ENCODE measurements around the gene COPS7A. TPM values are rescaled to one million over a fixed set of nuclear protein-coding genes. Genes with fewer than 3 reads are reported as not detected.

Gene COPS7A
- total RNA-seq, 4 donors from 2014 or later, result 46.9 to 74.4 (median 70.0) TPM

- no peak for DNase-seq (ENCODE audit: low spot score in 2 of 2)
- H3K27me3 ChIP-seq, result peaks cover 5 to 73% of the 10 kb centered on the region in 2 donors
- no peak for TF ChIP-seq POLR2A (IDR thresholded peaks at IDR 0.05)
- TF ChIP-seq, protein P1, sequence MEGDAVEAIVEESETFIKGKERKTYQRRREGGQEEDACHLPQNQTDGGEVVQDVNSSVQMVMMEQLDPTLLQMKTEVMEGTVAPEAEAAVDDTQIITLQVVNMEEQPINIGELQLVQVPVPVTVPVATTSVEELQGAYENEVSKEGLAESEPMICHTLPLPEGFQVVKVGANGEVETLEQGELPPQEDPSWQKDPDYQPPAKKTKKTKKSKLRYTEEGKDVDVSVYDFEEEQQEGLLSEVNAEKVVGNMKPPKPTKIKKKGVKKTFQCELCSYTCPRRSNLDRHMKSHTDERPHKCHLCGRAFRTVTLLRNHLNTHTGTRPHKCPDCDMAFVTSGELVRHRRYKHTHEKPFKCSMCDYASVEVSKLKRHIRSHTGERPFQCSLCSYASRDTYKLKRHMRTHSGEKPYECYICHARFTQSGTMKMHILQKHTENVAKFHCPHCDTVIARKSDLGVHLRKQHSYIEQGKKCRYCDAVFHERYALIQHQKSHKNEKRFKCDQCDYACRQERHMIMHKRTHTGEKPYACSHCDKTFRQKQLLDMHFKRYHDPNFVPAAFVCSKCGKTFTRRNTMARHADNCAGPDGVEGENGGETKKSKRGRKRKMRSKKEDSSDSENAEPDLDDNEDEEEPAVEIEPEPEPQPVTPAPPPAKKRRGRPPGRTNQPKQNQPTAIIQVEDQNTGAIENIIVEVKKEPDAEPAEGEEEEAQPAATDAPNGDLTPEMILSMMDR (IDR thresholded peaks at IDR 0.05), result no peak
- no peak for TF ChIP-seq EP300 (IDR thresholded peaks at IDR 0.05)
- WGBS, 2 donors, result 15 to 19% methylated on average over 16 of the region's 16 CpGs
- H3K36me3 ChIP-seq, result no peaks in the 10 kb centered on the region
- H3K4me1 ChIP-seq, result peaks cover 0 to 17% (median 14%) of the 10 kb centered on the region in 4 donors
- H3K9me3 ChIP-seq, result no peaks in the 10 kb centered on the region
- no peak overlapping the region for H3K27ac ChIP-seq
- H3K4me3 ChIP-seq, result peak overlapping the region in 2 of 4 donors; percentile 36 to 51
Measured at GRCh38 chr12:6699259-6699988, 24.4 kb upstream of the COPS7A start.

DNA sequence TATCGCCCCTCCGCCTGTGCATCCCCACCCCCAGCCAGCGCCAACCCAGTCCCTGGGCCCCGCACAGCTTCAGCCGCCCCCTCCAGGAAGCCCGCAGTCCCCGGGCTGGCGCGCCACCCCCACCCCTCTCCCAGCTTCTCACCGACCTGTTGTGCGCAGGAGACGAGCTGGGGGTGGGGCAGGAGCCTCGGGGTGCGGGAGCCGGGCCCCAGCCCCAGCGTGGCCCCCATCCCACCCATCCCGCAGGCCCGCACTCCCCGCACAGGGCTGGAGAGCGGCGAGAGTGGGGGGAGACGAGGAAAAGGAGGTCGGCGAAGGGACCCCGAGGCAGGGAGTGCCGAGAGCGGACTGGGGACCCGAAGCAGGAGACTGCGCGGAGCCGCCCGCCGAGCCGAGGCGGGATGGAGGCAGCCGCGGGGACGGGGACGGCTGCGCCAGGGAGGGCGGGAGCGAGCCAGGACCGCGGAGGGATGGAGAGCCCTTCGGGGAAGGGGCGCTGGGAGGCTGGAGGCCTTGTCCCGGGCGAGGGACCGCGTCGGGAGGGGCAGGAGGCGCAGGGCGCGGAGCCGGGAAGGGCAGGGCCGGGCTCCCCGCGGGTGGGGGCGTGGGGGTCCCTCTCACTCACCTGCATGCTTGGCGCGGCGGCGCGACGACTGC, 23.7 kb upstream of the COPS7A start:
- DNase-seq (ENCODE audit: low spot score in 2 of 2), result no peak
- TF ChIP-seq, protein P1 (IDR thresholded peaks at IDR 0.05), result no peak
- TF ChIP-seq EP300 (IDR thresholded peaks at IDR 0.05) (no peak), POLR2A (IDR thresholded peaks at IDR 0.05) (no peak)
- Histone ChIP-seq H3K9me3 (no peaks in the 10 kb centered on the region), H3K27me3 (peaks cover 5 to 79% of the 10 kb centered on the region in 2 donors), H3K27ac (no peak overlapping the region), H3K4me1 (peaks cover 0 to 17% (median 14%) of the 10 kb centered on the region in 4 donors), H3K4me3 (peak overlapping the region; percentile 2 to 51 (median 38)), H3K36me3 (no peaks in the 10 kb centered on the region)
- 2 to 3% methylated on average over 35 to 47 of the region's 65 CpGs for WGBS, 2 donors

DNA sequence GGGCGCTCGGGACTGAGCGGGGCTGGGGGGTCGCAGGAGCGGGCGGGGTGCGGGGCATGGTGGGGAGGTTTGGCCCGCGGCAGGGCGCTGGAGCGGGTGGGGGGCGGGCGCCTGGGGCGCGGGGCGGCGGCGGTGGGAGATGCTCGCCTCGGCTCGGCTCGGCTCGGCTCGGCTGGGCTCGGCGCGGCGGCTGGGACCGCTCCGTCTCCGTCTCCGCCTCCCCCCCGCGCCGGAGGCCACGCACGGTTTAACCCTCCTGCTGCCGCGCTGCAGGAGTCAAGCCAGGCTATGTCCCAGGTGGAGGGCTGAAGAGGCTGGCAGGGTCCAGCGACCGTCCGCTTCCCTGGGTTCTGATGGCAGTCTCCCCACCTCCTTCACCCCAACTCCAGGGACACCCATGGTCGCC, 23.2 kb upstream of the COPS7A start, which contains the start of gene PIANP:
TSS of gene PIANP (minus strand) at position 170 of the 406 bp plus-strand sequence. CDS start 2,754 bp downstream, outside the sequence.
- TF ChIP-seq, protein P1 (IDR thresholded peaks at IDR 0.05), result no peak
- no peak for TF ChIP-seq EP300 (IDR thresholded peaks at IDR 0.05)
- TF ChIP-seq POLR2A (IDR thresholded peaks at IDR 0.05), result no peak
- no peak within 1 kb of the TSS for H3K27ac ChIP-seq
- H3K4me1 ChIP-seq, result peaks cover 0 to 17% (median 14%) of the 10 kb centered on the region in 4 donors
- peaks cover 5 to 85% of the 10 kb centered on the region in 2 donors for H3K27me3 ChIP-seq
- peak within 1 kb of the TSS; percentile 2 to 51 (median 38) for H3K4me3 ChIP-seq
- H3K36me3 ChIP-seq, result no peaks in the 10 kb centered on the region
- no peaks in the 10 kb centered on the region for H3K9me3 ChIP-seq
- DNase-seq (ENCODE audit: low spot score in 2 of 2), result no peak
- 0 to 2% methylated on average over 6 to 26 of the region's 43 CpGs for WGBS, 2 donors

- H3K36me3 ChIP-seq, result no peaks in the 10 kb centered on the region
- H3K27ac ChIP-seq, result no peak overlapping the region
- no peaks in the 10 kb centered on the region for H3K9me3 ChIP-seq
- peaks cover 0 to 17% (median 14%) of the 10 kb centered on the region in 4 donors for H3K4me1 ChIP-seq
- TF ChIP-seq EP300 (IDR thresholded peaks at IDR 0.05), result no peak
- TF ChIP-seq POLR2A (IDR thresholded peaks at IDR 0.05), result no peak
- TF ChIP-seq, protein P1 (IDR thresholded peaks at IDR 0.05), result no peak
- 22 to 30% methylated on average over 13 of the region's 13 CpGs for WGBS, 2 donors
- peaks cover 5 to 90% of the 10 kb centered on the region in 2 donors for H3K27me3 ChIP-seq
- no peak for DNase-seq (ENCODE audit: low spot score in 2 of 2)
- peak overlapping the region in 2 of 4 donors; percentile 40 to 51 for H3K4me3 ChIP-seq
Measured at GRCh38 chr12:6701078-6701768, 22.6 kb upstream of the COPS7A start.

Measured in tibial nerve (tissue), 4 donors.